ENCODE measurements around the gene DGKD. TPM values are rescaled to one million over a fixed set of nuclear protein-coding genes. Genes with fewer than 3 reads are reported as not detected.

Gene DGKD
- total and polyA plus RNA-seq, 9 of the 15 experiments (the other 6 are each of a cell fraction or from before 2014, with no cell fraction given) = 0.52 to 29.5 (median 10.6) TPM

GRCh38 chr2:233426619-233427342, 72.5 kb downstream of the DGKD start (continued):
- TF ChIP-seq, protein P1, sequence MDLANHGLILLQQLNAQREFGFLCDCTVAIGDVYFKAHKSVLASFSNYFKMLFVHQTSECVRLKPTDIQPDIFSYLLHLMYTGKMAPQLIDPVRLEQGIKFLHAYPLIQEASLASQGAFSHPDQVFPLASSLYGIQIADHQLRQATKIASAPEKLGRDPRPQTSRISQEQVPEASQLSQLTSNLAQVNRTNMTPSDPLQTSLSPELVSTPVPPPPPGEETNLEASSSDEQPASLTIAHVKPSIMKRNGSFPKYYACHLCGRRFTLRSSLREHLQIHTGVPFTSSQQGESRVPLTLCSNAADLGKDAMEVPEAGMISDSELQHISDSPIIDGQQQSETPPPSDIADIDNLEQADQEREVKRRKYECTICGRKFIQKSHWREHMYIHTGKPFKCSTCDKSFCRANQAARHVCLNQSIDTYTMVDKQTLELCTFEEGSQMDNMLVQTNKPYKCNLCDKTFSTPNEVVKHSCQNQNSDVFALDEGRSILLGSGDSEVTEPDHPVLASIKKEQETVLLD (IDR thresholded peaks at IDR 0.05) = peak; percentile 30; the same call in 1 of the 2 replicates
- TF ChIP-seq TOE1 (IDR thresholded peaks at IDR 0.05; ENCODE audit: borderline replicate concordance) (peak; percentile 83), TOE1 (CRISPR knock-in tag; IDR thresholded peaks at IDR 0.05; ENCODE audit: borderline replicate concordance, low read depth) (no peak), ZNF12 (CRISPR knock-in tag; IDR thresholded peaks at IDR 0.05) (no peak), TRIM24 (IDR thresholded peaks at IDR 0.05) (peak; percentile 86 to 93), NONO (IDR thresholded peaks at IDR 0.05; ENCODE audit: low read depth in 2 of 2, low read length in 1 of 2) (0 out of 4 replicates have a peak, but pooled peaks of 1 of the 2 experiments have one; percentile 22), CBX8 (IDR thresholded peaks at IDR 0.05; ENCODE audit: borderline replicate concordance, extremely low read depth, low read depth, low read length, poor library complexity, severe bottlenecking) (no peak), MTA1 (IDR thresholded peaks at IDR 0.05; ENCODE audit: borderline replicate concordance) (peak; percentile 81), JUNB (CRISPR knock-in tag; conservative IDR thresholded peaks at IDR 0.05) (no peak), MTF1 (CRISPR knock-in tag; IDR thresholded peaks at IDR 0.05; ENCODE audit: borderline replicate concordance) (no peak)
- TF ChIP-seq, protein P2, sequence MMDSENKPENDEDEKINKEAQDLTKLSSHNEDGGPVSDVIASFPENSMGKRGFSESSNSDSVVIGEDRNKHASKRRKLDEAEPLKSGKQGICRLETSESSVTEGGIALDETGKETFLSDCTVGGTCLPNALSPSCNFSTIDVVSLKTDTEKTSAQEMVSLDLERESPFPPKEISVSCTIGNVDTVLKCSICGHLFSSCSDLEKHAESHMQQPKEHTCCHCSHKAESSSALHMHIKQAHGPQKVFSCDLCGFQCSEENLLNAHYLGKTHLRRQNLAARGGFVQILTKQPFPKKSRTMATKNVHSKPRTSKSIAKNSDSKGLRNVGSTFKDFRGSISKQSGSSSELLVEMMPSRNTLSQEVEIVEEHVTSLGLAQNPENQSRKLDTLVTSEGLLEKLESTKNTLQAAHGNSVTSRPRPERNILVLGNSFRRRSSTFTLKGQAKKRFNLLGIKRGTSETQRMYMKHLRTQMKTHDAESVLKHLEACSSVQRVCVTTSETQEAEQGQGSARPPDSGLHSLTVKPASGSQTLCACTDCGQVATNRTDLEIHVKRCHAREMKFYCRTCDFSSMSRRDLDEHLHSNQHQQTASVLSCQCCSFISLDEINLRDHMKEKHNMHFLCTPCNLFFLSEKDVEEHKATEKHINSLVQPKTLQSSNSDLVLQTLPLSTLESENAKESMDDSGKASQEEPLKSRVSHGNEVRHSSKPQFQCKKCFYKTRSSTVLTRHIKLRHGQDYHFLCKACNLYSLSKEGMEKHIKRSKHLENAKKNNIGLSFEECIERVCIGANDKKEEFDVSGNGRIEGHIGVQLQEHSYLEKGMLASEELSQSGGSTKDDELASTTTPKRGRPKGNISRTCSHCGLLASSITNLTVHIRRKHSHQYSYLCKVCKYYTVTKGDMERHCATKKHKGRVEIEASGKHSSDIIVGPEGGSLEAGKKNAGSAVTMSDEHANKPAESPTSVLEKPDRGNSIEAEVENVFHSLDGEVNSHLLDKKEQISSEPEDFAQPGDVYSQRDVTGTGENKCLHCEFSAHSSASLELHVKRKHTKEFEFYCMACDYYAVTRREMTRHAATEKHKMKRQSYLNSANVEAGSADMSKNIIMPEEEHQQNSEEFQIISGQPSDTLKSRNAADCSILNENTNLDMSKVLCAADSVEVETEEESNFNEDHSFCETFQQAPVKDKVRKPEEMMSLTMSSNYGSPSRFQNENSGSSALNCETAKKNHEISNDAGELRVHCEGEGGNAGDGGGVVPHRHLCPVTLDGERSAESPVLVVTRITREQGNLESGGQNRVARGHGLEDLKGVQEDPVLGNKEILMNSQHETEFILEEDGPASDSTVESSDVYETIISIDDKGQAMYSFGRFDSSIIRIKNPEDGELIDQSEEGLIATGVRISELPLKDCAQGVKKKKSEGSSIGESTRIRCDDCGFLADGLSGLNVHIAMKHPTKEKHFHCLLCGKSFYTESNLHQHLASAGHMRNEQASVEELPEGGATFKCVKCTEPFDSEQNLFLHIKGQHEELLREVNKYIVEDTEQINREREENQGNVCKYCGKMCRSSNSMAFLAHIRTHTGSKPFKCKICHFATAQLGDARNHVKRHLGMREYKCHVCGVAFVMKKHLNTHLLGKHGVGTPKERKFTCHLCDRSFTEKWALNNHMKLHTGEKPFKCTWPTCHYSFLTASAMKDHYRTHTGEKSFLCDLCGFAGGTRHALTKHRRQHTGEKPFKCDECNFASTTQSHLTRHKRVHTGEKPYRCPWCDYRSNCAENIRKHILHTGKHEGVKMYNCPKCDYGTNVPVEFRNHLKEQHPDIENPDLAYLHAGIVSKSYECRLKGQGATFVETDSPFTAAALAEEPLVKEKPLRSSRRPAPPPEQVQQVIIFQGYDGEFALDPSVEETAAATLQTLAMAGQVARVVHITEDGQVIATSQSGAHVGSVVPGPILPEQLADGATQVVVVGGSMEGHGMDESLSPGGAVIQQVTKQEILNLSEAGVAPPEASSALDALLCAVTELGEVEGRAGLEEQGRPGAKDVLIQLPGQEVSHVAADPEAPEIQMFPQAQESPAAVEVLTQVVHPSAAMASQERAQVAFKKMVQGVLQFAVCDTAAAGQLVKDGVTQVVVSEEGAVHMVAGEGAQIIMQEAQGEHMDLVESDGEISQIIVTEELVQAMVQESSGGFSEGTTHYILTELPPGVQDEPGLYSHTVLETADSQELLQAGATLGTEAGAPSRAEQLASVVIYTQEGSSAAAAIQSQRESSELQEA (IDR thresholded peaks at IDR 0.05; ENCODE audit: low read depth) = peak; percentile 65
